A549 treated with RU486 at 1 μM for 4 hours (cell line): Measurements from ENCODE around the gene ME3. TPM values are rescaled to one million over a fixed set of nuclear protein-coding genes. Genes with fewer than 3 reads are reported as not detected.

Experiments
- total RNA-seq: library from RNA; stranded (reverse); fragments of 200-300 nt; extraction: Qiagen RNA extraction; gene quantifications from 5 replicates; pipeline ENCODE4 v1.2.3, GENCODE V29; 2022; ENCODE audit warnings: low read depth

Gene ME3
- 14.9 to 21.8 TPM (median 20.2 TPM) in 5 replicates for total RNA-seq

DNA sequence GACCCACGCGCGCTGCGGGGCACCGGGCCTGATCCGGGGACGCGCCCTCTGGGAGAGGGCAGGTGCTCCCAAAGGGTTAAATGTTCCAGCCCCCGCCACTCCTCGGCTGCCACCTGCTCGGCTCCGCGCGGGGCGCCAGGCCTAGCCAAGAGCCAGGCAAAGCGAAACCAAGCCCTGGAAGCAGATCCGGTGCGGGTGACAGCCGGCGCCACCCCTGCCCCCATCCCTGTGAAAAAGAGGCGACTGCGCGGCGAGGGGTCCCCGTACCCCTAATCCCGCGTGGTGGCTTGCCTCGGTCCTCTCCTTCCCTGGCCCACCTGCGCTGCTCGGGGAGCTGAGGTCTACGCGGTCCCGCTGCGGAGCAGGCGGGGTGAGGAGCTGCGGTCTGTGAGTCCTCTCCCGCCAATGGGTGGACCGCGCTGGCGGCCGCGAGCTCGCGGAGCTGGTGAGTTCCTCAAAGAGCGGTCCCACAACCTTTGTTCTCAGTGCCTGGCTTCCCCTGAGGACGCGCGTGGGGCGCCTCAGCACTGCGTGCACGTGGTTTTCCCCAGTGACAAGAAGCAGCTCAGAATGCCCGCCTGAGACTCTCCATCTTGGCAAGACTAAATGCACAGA lies at the start of gene ME3:
TSS of gene ME3 (minus strand) at position 610 of the 615 bp plus-strand sequence.

Other genes with a start within 250 kb of the ME3 start
- gene PRSS23, start 127.9 kb upstream of the ME3 start, total RNA-seq: 450 to 549 TPM (median 491 TPM) in 5 replicates